ENCODE data around the gene NAT10. TPM values are rescaled to one million over a fixed set of nuclear protein-coding genes. Genes with fewer than 3 reads are reported as not detected.

Gene NAT10
- total RNA-seq, 3 donors from 2014 or later = 29.6 to 34.4 (median 30.7) TPM

- H3K36me3 ChIP-seq (ENCODE audit: low read depth) = no peaks in the 10 kb centered on the region
- ATAC-seq = no peak
- intact Hi-C loops (cut with DNase I, micrococcal nuclease) = no loop called here
- no peaks in the 10 kb centered on the region for H3K9me3 ChIP-seq
- DNase-seq = no peak
- no peak overlapping the region for H3K4me3 ChIP-seq
- no peaks in the 10 kb centered on the region for H3K4me1 ChIP-seq (ENCODE audit: low read depth)
- TF ChIP-seq CTCF (IDR thresholded peaks at IDR 0.05) = no peak
Observed at GRCh38 chr11:34157163-34157562, 51.7 kb downstream of the NAT10 start.

GRCh38 chr11:34158661-34159060 is 53.2 kb downstream of the NAT10 start:
- Histone ChIP-seq H3K9me3 (no peaks in the 10 kb centered on the region), H3K36me3 (ENCODE audit: low read depth) (no peaks in the 10 kb centered on the region), H3K4me1 (ENCODE audit: low read depth) (no peaks in the 10 kb centered on the region), H3K4me3 (no peak overlapping the region)
- intact Hi-C loops (cut with DNase I, micrococcal nuclease) = no loop called here
- TF ChIP-seq CTCF (IDR thresholded peaks at IDR 0.05) = no peak
- no peak for DNase-seq
- ATAC-seq = no peak

GRCh38 chr11:34160049-34160721 is 54.8 kb downstream of the NAT10 start:
- ATAC-seq (no peak), DNase-seq (no peak)
- Histone ChIP-seq H3K4me1 (ENCODE audit: low read depth) (no peaks in the 10 kb centered on the region), H3K36me3 (ENCODE audit: low read depth) (no peaks in the 10 kb centered on the region), H3K9me3 (no peaks in the 10 kb centered on the region), H3K4me3 (no peak overlapping the region)
- TF ChIP-seq CTCF (IDR thresholded peaks at IDR 0.05) = no peak
- intact Hi-C loops (cut with DNase I, micrococcal nuclease) = no loop called here

- intact Hi-C loops (cut with DNase I, micrococcal nuclease) = no loop called here
- H3K4me1 ChIP-seq (ENCODE audit: low read depth) = no peaks in the 10 kb centered on the region
- H3K4me3 ChIP-seq = no peak overlapping the region
- no peak for ATAC-seq
- no peak for TF ChIP-seq CTCF (IDR thresholded peaks at IDR 0.05)
- no peaks in the 10 kb centered on the region for H3K36me3 ChIP-seq (ENCODE audit: low read depth)
- DNase-seq = no peak
- no peaks in the 10 kb centered on the region for H3K9me3 ChIP-seq
Observed at GRCh38 chr11:34160791-34161190, 55.4 kb downstream of the NAT10 start.

- no peaks in the 10 kb centered on the region for H3K36me3 ChIP-seq (ENCODE audit: low read depth)
- intact Hi-C loops (cut with DNase I, micrococcal nuclease) = no loop called here
Observed at GRCh38 chr11:34161361-34161760, 55.9 kb downstream of the NAT10 start.

More at GRCh38 chr11:34161361-34161760, 55.9 kb downstream of the NAT10 start:
- H3K9me3 ChIP-seq = no peaks in the 10 kb centered on the region
- DNase-seq = no peak
- no peaks in the 10 kb centered on the region for H3K4me1 ChIP-seq (ENCODE audit: low read depth)
- no peak for TF ChIP-seq CTCF (IDR thresholded peaks at IDR 0.05)
- H3K4me3 ChIP-seq = no peak overlapping the region
- no peak for ATAC-seq
